K562 (cell line): ENCODE results near the gene KLRF1. TPM values are rescaled to one million over a fixed set of nuclear protein-coding genes. Genes with fewer than 3 reads are reported as not detected.
A peak's percentile ranks its signal among the peaks of the same experiment; 100 is the strongest.

Source experiments
- ATAC-seq: fragments of 200-7000 bp; cut with Tn5 transposase; 3 replicates; pipeline ENCODE4 v1.9.1; 2020; ENCODE audit warnings: moderate library complexity
- BruUV-seq: library from RNA; stranded (reverse); fragments of 400-500 nt; replicated peaks from 2 replicates; lab custom pipeline; 2021; lab: Mats Ljungman, UMichigan
- CTCF ChIA-PET: fragments of 300-600 bp; formaldehyde crosslinking; extraction: SDS; loops from one replicate; lab custom pipeline; 2021; ENCODE audit warnings: low intra/inter-chr PET ratio; lab: Yijun Ruan, JAX
- POLR2A ChIA-PET: fragments of 300-600, 350-650 bp; sonication (Branson Sonifier 250); formaldehyde crosslinking; extraction: SDS; loops from one replicate; lab custom pipeline; 2021; ENCODE audit warnings: antibody characterized with exemption, inconsistent platforms; lab: Yijun Ruan, JAX
- DNase-seq, 4 experiments: peaks; one replicate each; pipeline versions ENCODE4 v3.0.0 to v3.0.0-alpha.2; 2011 to 2018; ENCODE audit warnings: low spot score in 3 of 4, mixed read lengths in 3 of 4; ENCODE audit errors: extremely low read depth in 1 of 4
- FAIRE-seq: peaks from 2 replicates; lab custom pipeline; 2011; peaks lifted over from hg19 to GRCh38; lab: Jason Lieb, UNC
- H2AFZ ChIP-seq: 2 replicates; pipeline ENCODE4 v1.6.0; 2011; ENCODE audit warnings: low read depth, low read length, control low read depth, inconsistent platforms
- H3K27ac ChIP-seq: fragments of 200-600 bp; 3 replicates; pipeline ENCODE4 v1.8.0; 2011; ENCODE audit warnings: low read depth, mild to moderate bottlenecking, control low read depth, inconsistent platforms, low read length, moderate library complexity, mixed read lengths; ENCODE audit errors: extremely low read depth
- H3K27me3 ChIP-seq, 2 experiments: fragments of 300-600 bp in 1 of 2; 2 replicates in 1 of 2; 3 replicates in 1 of 2; pipeline versions ENCODE4 v1.6.0 to v1.8.0; 2011; ENCODE audit warnings: inconsistent platforms in 2 of 2, low read length in 2 of 2, mild to moderate bottlenecking in 1 of 2, mixed read lengths in 1 of 2, moderate library complexity in 1 of 2; ENCODE audit not compliant: control insufficient read depth in 2 of 2, insufficient read depth in 2 of 2
- H3K36me3 ChIP-seq: fragments of 300-600 bp; 3 replicates; pipeline ENCODE4 v1.8.0; 2011; ENCODE audit warnings: mild to moderate bottlenecking, low read length, inconsistent platforms; ENCODE audit not compliant: control insufficient read depth, insufficient read depth
- H3K4me1 ChIP-seq, 2 experiments: fragments of 200-600 bp in 1 of 2; replicated peaks in 1 of 2; 2 replicates in 1 of 2; 3 replicates in 1 of 2; pipeline versions ENCODE4 v1.5.1 to v1.8.0; 2011; ENCODE audit warnings: inconsistent platforms in 2 of 2, low read length in 2 of 2, mild to moderate bottlenecking in 1 of 2, mixed read lengths in 1 of 2, moderate library complexity in 1 of 2; ENCODE audit not compliant: control insufficient read depth in 2 of 2, insufficient read depth in 2 of 2
- H3K4me2 ChIP-seq: 2 replicates; pipeline ENCODE4 v1.6.1; 2011; ENCODE audit warnings: low read length, control low read depth, inconsistent platforms, mixed read lengths; ENCODE audit not compliant: insufficient read depth
- H3K4me3 ChIP-seq: fragments of 200-600 bp; sonication (generic), shearing (Covaris generic); 2 replicates; pipeline ENCODE4 v1.5.1; 2016; ENCODE audit warnings: control low read depth, inconsistent platforms
- H3K79me2 ChIP-seq: fragments of 200-600 bp; 3 replicates; pipeline ENCODE4 v1.8.0; 2011; ENCODE audit warnings: low read length, inconsistent platforms; ENCODE audit not compliant: control insufficient read depth, insufficient read depth
- H3K9ac ChIP-seq, 2 experiments: 2 replicates each; pipeline versions ENCODE4 v1.6.0 to v1.6.1; 2011; ENCODE audit warnings: low read depth in 2 of 2, low read length in 2 of 2, control low read depth in 1 of 2, inconsistent platforms in 1 of 2, mild to moderate bottlenecking in 1 of 2, mixed read lengths in 1 of 2; ENCODE audit not compliant: insufficient read depth in 1 of 2
- H3K9me1 ChIP-seq: one replicate; pipeline ENCODE4 v1.6.0; 2011; ENCODE audit warnings: inconsistent platforms, mild to moderate bottlenecking, low read length, moderate library complexity; ENCODE audit not compliant: control insufficient read depth, insufficient read depth
- H3K9me3 ChIP-seq: replicated peaks from 2 replicates; pipeline ENCODE4 v1.5.1; 2011; ENCODE audit warnings: low read depth, low read length, inconsistent platforms; ENCODE audit not compliant: control insufficient read depth, insufficient read depth
- H4K20me1 ChIP-seq: replicated peaks from 2 replicates; pipeline ENCODE4 v1.6.1; 2011; ENCODE audit warnings: low read length, inconsistent platforms, mixed read lengths; ENCODE audit not compliant: control insufficient read depth, insufficient read depth
- ARID3B ChIP-seq: fragments of 250-450 bp; sonication (Bioruptor Pico); IDR thresholded peaks from 2 replicates; pipeline ENCODE4 v1.4.0; 2020; ENCODE audit warnings: borderline replicate concordance
- MGA ChIP-seq: fragments of 450-650 bp; IDR thresholded peaks from 2 replicates; pipeline ENCODE4 v1.6.1; 2016; ENCODE audit warnings: mild to moderate bottlenecking, moderate library complexity
- MLLT1 ChIP-seq, 2 experiments: fragments of 450-650 bp; IDR thresholded peaks; 2 replicates each; pipeline ENCODE4 v1.6.1; 2016
- SMARCE1 ChIP-seq: fragments of 450-650 bp; IDR thresholded peaks from 2 replicates; pipeline ENCODE4 v1.7.1; 2016; ENCODE audit warnings: mild to moderate bottlenecking
- SRSF9 ChIP-seq: fragments of 200-400 bp; formaldehyde crosslinking; IDR thresholded peaks from 2 replicates; pipeline ENCODE4 v1.6.1; 2017; ENCODE audit warnings: low read depth, low read length, borderline replicate concordance
- WGBS: fragments of 100-300 bp; shearing (Covaris generic); methylation state at CpG from one replicate; pipeline ENCODE4 v1.1.6; 2016; ENCODE audit warnings: low coverage, mixed read lengths; ENCODE audit not compliant: insufficient coverage; ENCODE audit errors: missing lambda C conversion rate; 5-methylcytosine and 5-hydroxymethylcytosine counted together
- in situ Hi-C: fragments of 300-500 bp; cut with MboI; formaldehyde crosslinking; loops from 4 replicates; pipeline ENCODE4 v1.15.0; 2018; ENCODE audit warnings: inconsistent platforms, mixed read lengths
- intact Hi-C: fragments of 100-400 bp; cut with micrococcal nuclease; formaldehyde crosslinking; loops from 2 replicates; pipeline ENCODE4 v1.14.2; 2022
- polyA plus RNA-seq, 8 experiments: library from polyadenylated mRNA; depleted of rRNA in 4 of 8; stranded (reverse) in 5 of 8; unstranded in 3 of 8; fragments of >200 nt; fragmentation: Nextera tagmentation in 2 of 8; fragmentation: Illumina TruSeq in 1 of 8; extraction: Ambion mirVana in 2 of 8; extraction: Trizol in 1 of 8; gene quantifications; 2 replicates each; pipeline versions ENCODE4 v1.2.1 to v1.2.3, GENCODE V29; 2011 to 2014; ENCODE audit warnings: inconsistent platforms in 1 of 8, missing spikeins in 1 of 8
- total RNA-seq, 7 experiments: library from RNA; depleted of rRNA in 6 of 7; stranded (reverse); fragments of >200 nt in 6 of 7; fragmentation: Illumina TruSeq in 2 of 7; extraction: Trizol in 2 of 7; gene quantifications; 2 replicates each; pipeline versions ENCODE4 v1.2.1 to v1.2.3, GENCODE V29; 2011 to 2021; ENCODE audit warnings: low replicate concordance in 1 of 7

The KLRF1 gene
- total and polyA plus RNA-seq, 9 of the 15 experiments (the other 6 are each of a cell fraction or from before 2014, with no cell fraction given): 0.48 to 1.8 (median 1.1) TPM

GRCh38 chr12:9794484-9795093 lies 32.7 kb upstream of the KLRF1 start:
- BruUV-seq: TSS peak; percentile 63
- intact Hi-C loops: loop anchor here (5.0 kb wide), 1 partner anchor 162 kb away; no protein-coding TSS in a partner anchor
- Histone ChIP-seq H3K4me3 (no peak overlapping the region; the same call in 1 of the 2 replicates), H4K20me1 (no peaks in the 10 kb centered on the region), H3K9me1 (no peaks in the 10 kb centered on the region), H3K27me3 (no peaks in the 10 kb centered on the region), H3K9me3 (no peaks in the 10 kb centered on the region), H3K4me1 (peaks cover 0 to 17% of the 10 kb centered on the region in 2 experiments; a peak in 2 of 5 replicates), H2AFZ (peak overlapping the region; percentile 92), H3K9ac (peak overlapping the region in 1 of 2 experiments; percentile 75; a peak in 2 of 4 replicates), H3K4me2 (peak overlapping the region; percentile 75), H3K36me3 (no peaks in the 10 kb centered on the region), H3K79me2 (peaks cover 3% of the 10 kb centered on the region; the same call in 1 of the 3 replicates), H3K27ac (peak overlapping the region; percentile 80)
- FAIRE-seq (no peak), DNase-seq (peak in 2 of 4 experiments; percentile 7 to 23), ATAC-seq (peak; percentile 19; the same call in 2 of the 3 replicates)
- CTCF ChIA-PET: no interaction called here
- POLR2A ChIA-PET: interaction anchor here (0.6 to 1.4 kb wide), 2 partner anchors 33 to 36 kb away, joined by 3 read pairs; no protein-coding TSS in a partner anchor
- in situ Hi-C loops: loop anchor here (5.0 kb wide), 1 partner anchor 42 kb away; no protein-coding TSS in a partner anchor
- WGBS: 0% methylated on average over 2 of the region's 2 CpGs
- TF ChIP-seq ARID3B (no peak), SRSF9 (no peak), MLLT1 (IDR thresholded peaks at IDR 0.05) (peak; percentile 17 to 21; a peak in 1 of 4 replicates), SMARCE1 (peak; percentile 30; the same call in 1 of the 2 replicates), MGA (no peak)
